Smooth muscle cell of the pulmonary artery (primary cell): ENCODE data around the gene RAB26. TPM values are rescaled to one million over a fixed set of nuclear protein-coding genes. Genes with fewer than 3 reads are reported as not detected.

Source experiments
- total RNA-seq: library from RNA; depleted of rRNA; stranded (reverse); fragments of >200 nt; gene quantifications from 2 replicates; pipeline ENCODE4 v1.2.3, GENCODE V29; 2014

The RAB26 gene, protein sequence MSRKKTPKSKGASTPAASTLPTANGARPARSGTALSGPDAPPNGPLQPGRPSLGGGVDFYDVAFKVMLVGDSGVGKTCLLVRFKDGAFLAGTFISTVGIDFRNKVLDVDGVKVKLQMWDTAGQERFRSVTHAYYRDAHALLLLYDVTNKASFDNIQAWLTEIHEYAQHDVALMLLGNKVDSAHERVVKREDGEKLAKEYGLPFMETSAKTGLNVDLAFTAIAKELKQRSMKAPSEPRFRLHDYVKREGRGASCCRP
- 1.2 and 3.1 TPM in 2 replicates for total RNA-seq

DNA sequence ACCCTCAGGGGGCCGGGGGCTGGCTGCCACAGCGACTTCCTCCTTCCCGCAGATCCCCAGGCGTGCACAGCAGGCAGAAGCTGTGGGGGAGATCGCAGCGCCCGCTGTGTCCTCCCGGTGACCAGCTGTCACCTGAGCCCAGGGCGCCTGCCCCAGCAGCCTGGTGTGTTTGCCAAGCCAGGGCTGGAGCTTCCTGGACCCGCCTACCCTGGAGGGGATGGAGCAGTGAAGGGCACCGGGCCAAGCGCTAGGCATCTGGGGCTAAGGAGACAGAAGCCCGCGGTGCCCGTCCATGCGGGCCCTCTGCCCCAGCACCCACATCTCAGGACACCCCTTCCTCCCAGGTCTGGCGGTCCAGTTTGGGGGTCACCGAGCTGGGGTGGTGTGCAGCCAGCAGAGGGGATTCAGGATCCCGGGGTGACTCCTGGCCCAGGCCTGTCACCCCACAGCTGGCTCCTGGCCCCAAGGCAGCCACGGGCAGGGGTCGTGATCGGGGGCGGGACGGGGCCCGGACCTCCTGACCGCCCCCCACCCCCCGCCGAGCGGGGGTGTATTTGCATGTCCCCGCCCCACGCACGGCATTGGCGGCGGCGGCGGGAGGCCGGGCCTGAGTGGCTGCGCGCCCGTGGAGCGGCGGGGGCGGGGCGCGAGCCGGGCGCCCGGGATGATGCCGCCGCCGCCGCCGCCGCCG, at the start of gene RAB26:
RAB26 (plus strand) TSS at position 645 of the 691 bp plus-strand sequence. CDS start 159 bp downstream, outside the sequence.

DNA sequence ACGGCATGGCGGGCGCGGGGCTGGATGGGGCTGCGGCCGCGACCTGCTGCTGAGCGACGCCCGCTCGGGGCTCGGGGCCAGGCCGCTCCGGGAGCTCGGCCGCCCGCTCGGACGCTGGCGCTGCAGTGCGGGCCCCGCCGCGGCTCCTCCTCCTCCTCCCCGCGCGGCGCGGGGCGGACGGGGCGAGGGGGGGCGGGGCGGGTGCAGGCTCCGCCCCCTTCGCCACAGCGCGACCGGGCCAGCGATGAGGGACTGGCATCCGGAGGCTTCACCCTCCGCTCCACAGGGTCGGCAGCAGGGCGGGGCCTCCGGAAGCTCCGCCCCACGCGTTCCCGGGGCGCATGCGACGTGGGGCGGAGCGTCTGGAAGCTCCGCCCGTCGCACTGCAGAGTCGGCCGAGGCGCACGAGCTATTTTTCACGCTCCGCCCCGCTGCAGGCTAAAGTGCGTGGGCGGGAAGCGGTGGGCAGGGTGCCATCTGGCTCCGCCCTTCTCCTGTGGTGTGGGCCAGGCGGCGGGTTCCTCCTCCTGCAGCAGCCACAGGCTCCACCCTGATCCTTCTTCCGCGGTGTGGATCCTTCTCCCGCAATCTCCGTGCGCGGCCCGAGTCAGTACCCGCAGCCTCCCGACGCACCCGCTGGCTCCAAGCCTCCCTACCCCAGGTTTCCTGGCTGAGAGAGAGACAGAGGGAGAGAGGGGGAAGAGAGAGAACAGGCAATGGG, 12.5 kb upstream of the RAB26 start, which contains the start of gene PKD1:
PKD1 (minus strand) TSS at position 129 of the 721 bp plus-strand sequence. CDS start 209 bp downstream, outside the sequence.

DNA sequence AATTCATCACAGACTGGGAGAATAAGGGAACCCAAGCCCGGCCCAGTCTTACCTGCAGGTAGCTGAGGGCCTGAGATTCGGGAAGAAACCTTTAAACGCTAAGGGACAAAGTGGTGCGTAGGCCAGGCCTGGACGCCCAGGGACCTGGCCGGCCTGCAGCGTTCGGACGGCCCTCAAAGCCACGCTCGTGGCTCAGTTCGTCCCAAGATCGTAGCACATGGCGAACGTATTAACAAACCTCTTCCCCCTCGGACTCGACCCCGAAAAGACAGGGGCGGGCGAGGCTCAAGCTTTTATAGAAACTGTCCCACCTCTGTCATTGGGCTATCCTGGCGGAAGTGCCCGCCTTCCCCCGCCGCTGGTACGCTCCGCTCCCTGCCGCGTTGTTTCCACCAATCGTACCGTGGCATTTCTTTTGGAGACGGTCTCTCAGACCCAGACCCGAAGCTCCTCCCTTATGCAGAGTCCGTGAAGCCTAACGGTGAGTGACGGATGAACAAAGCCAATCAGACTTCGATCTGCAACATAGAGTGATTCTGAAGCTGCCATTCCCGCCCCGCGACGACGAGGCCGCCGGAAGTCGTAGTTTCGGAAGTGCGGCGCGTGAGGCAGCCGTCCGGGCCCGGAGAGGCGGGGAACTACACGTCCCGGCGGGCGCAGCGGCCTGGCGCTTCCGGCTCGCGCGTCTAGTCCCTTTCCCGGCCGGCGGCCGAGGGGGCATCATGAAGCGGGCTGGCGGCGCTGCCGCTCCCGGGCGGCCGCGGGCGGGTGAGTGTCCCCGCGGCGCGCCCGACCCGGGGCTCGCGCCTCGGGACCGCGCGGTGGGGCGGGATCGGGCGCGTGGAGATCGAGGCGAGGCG, 6.9 kb downstream of the RAB26 start, which contains the start of gene TRAF7:
TRAF7 (plus strand) TSS at position 692 of the 860 bp plus-strand sequence. CDS start 8,139 bp downstream, outside the sequence.

DNA sequence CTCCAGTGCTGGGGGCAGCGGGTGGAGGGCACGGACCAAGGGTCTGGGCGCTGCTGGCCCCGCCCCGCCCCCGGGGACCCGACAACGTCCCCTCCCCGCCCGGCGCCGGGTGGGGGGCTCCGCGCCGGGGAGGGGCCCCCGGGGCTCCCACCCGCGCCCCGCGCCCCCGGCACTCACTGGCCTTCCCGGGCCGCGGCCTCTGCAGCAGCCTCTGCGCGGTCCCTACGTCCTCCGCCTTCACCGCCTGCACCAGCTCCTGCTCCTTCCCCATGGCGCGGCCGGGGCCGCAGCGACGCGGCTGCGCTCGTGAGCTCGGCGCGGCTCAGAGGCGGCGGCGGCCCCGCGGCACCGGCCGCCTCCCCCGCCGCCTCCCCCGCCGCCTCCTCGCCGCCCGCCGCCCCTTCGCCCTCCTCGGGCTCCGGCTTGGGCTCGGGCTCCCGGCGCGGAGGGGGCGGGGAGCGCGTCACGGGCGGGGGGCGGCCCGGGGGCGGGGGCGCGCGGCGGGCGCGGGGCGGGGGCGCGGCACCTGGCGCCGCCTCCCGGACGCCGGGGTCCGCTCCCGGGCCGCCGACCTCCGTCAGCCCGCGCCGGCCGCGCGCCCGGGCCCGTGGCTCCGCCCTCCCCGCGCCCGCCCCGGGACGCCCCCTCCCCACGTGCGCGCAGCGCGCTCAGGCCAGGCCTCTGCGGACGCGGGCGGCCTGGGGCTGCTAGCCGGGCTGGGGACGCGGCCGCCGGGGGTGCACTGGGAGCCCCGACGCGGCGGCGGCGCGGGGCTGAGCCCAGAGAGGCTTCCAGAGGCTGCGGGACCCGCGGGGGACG, 47.9 kb downstream of the RAB26 start, which contains the start of gene CASKIN1:
CASKIN1 (minus strand) TSS at position 444 of the 819 bp plus-strand sequence; CDS start at position 271, 173 bp downstream.

Other genes starting within 250 kb of the RAB26 start
- not detected in 2 replicates for gene HS3ST6, start 230.2 kb upstream of the RAB26 start, total RNA-seq
- 5.0 and 7.1 TPM in 2 replicates for gene MSRB1, start 205.4 kb upstream of the RAB26 start, total RNA-seq
- 0.07 TPM in 1 of 2 replicates, not detected in the other for gene RPL3L, start 193.9 kb upstream of the RAB26 start, total RNA-seq
- 123 and 126 TPM in 2 replicates for gene NDUFB10, start 189.1 kb upstream of the RAB26 start, total RNA-seq
- gene RPS2, start 183.8 kb upstream of the RAB26 start, total RNA-seq, result 1,723 and 1,779 TPM in 2 replicates
- not detected in 2 replicates for gene RNF151, start 181.8 kb upstream of the RAB26 start, total RNA-seq
- gene TBL3, start 176.6 kb upstream of the RAB26 start, total RNA-seq, result 43.1 and 56.3 TPM in 2 replicates
- gene NOXO1, start 167.2 kb upstream of the RAB26 start, total RNA-seq, result not detected in 2 replicates
- gene GFER, start 164.4 kb upstream of the RAB26 start, total RNA-seq, result 8.1 and 15.1 TPM in 2 replicates
- 4.0 and 12.5 TPM in 2 replicates for gene SYNGR3, start 158.7 kb upstream of the RAB26 start, total RNA-seq
- gene ZNF598, start 138.8 kb upstream of the RAB26 start, total RNA-seq, result 16.4 and 29.0 TPM in 2 replicates
- gene NPW, start 128.8 kb upstream of the RAB26 start, total RNA-seq, result 0.85 and 1.0 TPM in 2 replicates
- gene NHERF2, start 121.7 kb upstream of the RAB26 start, total RNA-seq, result 66.8 and 76.2 TPM in 2 replicates
- 19.2 and 22.6 TPM in 2 replicates for gene NTHL1, start 100.8 kb upstream of the RAB26 start, total RNA-seq
- gene TSC2, start 100.6 kb upstream of the RAB26 start, total RNA-seq, result 57.9 and 73.0 TPM in 2 replicates
- 276 and 395 TPM in 2 replicates for gene PKD1, start 12.7 kb upstream of the RAB26 start, total RNA-seq
- gene TRAF7, start 7.2 kb downstream of the RAB26 start, total RNA-seq, result 70.4 and 97.4 TPM in 2 replicates
- 0.20 and 1.7 TPM in 2 replicates for gene CASKIN1, start 48.0 kb downstream of the RAB26 start, total RNA-seq
- 24.3 and 28.1 TPM in 2 replicates for gene MLST8, start 56.8 kb downstream of the RAB26 start, total RNA-seq
- gene BRICD5, start 62.2 kb downstream of the RAB26 start, total RNA-seq, result 1.2 and 2.2 TPM in 2 replicates
- gene PGP, start 66.2 kb downstream of the RAB26 start, total RNA-seq, result 6.1 and 11.0 TPM in 2 replicates
- 24.2 and 32.3 TPM in 2 replicates for gene E4F1, start 75.0 kb downstream of the RAB26 start, total RNA-seq
- 0.65 and 0.92 TPM in 2 replicates for gene DNASE1L2, start 87.8 kb downstream of the RAB26 start, total RNA-seq
- gene ECI1, start 103.0 kb downstream of the RAB26 start, total RNA-seq, result 17.9 and 23.9 TPM in 2 replicates
- 45.6 and 57.1 TPM in 2 replicates for gene RNPS1, start 119.5 kb downstream of the RAB26 start, total RNA-seq
- 13.0 and 16.0 TPM in 2 replicates for gene ABCA3, start 192.1 kb downstream of the RAB26 start, total RNA-seq